ENCODE data around the gene FBXW8. TPM values are rescaled to one million over a fixed set of nuclear protein-coding genes. Genes with fewer than 3 reads are reported as not detected.

FBXW8 gene
- total RNA-seq, 5 donors from 2014 or later (not counting 1 experiment from before 2014, with no cell fraction given) = 10.7 to 17.9 (median 13.0) TPM

GRCh38 chr12:117069101-117069797 is 158.5 kb downstream of the FBXW8 start:
- no peak overlapping the region for H3K4me3 ChIP-seq (ENCODE audit: control insufficient read depth in 1 of 2, extremely low read depth in 1 of 2, low read length in 1 of 2)
- H3K9me3 ChIP-seq = no peaks in the 10 kb centered on the region
- CTCF ChIA-PET = interaction anchor here in 1 of 2 donors (0.7 kb wide), 2 partner anchors 41 to 332 kb away, joined by 3 read pairs; no protein-coding TSS in a partner anchor
- H3K4me1 ChIP-seq (ENCODE audit: control insufficient read depth in 1 of 2, extremely low read depth in 1 of 2, insufficient read depth in 2 of 2, low read length in 2 of 2) = peaks cover 3 to 23% of the 10 kb centered on the region in 2 experiments
- Mint-ChIP-seq H3K9me3 (no peaks in the 10 kb centered on the region), H3K36me3 (peaks cover 3% of the 10 kb centered on the region), H3K27ac (no peak overlapping the region), H3K27me3 (no peaks in the 10 kb centered on the region), H3K4me1 (peaks cover 14 to 17% (median 15%) of the 10 kb centered on the region in 3 donors), H3K4me3 (no peak overlapping the region)
- no peak overlapping the region for H3K27ac ChIP-seq (ENCODE audit: low read length)
- WGBS (ENCODE audit: insufficient coverage) = 91% methylated on average over 13 of the region's 17 CpGs
- POLR2A ChIA-PET = no interaction called here
- no peaks in the 10 kb centered on the region for H3K36me3 ChIP-seq (ENCODE audit: control insufficient read depth in 2 of 2, extremely low read depth in 1 of 2, insufficient read depth in 1 of 2, low read length in 1 of 2)
- no peak for DNase-seq
- no peaks in the 10 kb centered on the region for H3K27me3 ChIP-seq (replicated peaks in 1 of 2; ENCODE audit: control insufficient read depth in 2 of 2, extremely low read depth in 1 of 2, insufficient read depth in 2 of 2, low read length in 1 of 2)
- no peak for ATAC-seq (replicated peaks in 1 of 4)

DNA sequence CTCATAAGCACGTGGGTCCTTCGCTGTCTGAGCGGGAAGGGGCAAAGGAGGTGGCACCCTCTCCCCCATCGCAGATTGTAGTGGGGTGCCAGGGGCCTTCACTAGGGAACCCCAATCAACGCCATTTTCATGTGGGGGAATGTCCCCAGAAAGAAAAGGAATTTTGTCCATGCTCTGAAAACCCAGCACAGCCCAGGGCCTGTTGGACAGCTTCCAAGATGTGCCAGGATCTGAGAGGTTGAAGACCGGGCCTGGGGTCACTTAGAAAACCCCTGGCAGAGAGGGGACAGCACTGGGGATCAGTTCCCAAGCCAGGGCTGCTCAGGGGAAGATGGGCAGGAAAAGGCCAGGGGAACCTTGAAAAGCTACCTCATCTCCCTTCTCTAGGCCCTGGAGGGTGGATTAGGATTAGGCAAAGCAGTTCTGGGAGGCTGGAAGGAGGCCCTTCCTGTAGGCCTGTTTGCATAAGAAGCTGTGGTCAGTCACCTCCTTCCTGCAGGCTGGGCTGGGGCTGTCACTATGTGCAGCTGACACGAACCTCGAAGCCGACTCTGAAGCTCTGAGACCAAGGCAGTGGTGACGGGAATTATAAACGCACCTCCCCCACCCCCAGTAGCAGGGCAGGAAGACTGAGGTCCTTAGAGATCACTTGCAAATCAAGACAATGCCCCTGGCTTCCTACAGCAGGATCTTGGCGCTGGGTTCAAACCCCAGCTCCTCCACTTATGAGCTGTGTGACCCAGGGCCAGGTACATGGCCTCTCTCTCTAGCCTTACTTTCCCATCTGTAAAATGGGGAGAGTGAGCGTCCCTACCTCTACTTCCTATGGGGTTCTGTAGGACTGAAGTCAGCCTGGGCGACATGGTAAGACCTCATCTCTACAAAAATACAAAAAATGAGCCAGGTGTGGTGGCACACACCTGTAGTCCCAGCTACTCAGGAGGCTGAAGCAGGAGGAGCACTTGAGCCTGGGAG is 159.5 kb downstream of the FBXW8 start:
- CTCF ChIA-PET = interaction anchor here in 1 of 2 donors (0.7 kb wide), 1 partner anchor 50 kb away, joined by 3 read pairs; no protein-coding TSS in a partner anchor
- DNase-seq = no peak
- ATAC-seq (replicated peaks in 1 of 4) = no peak
- H3K27me3 ChIP-seq (replicated peaks in 1 of 2; ENCODE audit: control insufficient read depth in 2 of 2, extremely low read depth in 1 of 2, insufficient read depth in 2 of 2, low read length in 1 of 2) = no peaks in the 10 kb centered on the region
- H3K36me3 Mint-ChIP-seq = peaks cover 3% of the 10 kb centered on the region
- peaks cover 5 to 8% (median 6%) of the 10 kb centered on the region in 3 donors for H3K4me1 Mint-ChIP-seq
- H3K9me3 ChIP-seq = no peaks in the 10 kb centered on the region
- WGBS (ENCODE audit: insufficient coverage) = 69% methylated on average over 8 of the region's 14 CpGs
- H3K4me3 ChIP-seq (ENCODE audit: control insufficient read depth in 1 of 2, extremely low read depth in 1 of 2, low read length in 1 of 2) = no peak overlapping the region
- no peak overlapping the region for H3K4me3 Mint-ChIP-seq
- H3K27me3 Mint-ChIP-seq = no peaks in the 10 kb centered on the region
- no peaks in the 10 kb centered on the region for H3K9me3 Mint-ChIP-seq
- no peak overlapping the region for H3K27ac ChIP-seq (ENCODE audit: low read length)
- H3K27ac Mint-ChIP-seq = no peak overlapping the region
- peaks cover 3 to 13% of the 10 kb centered on the region in 2 experiments for H3K4me1 ChIP-seq (ENCODE audit: control insufficient read depth in 1 of 2, extremely low read depth in 1 of 2, insufficient read depth in 2 of 2, low read length in 2 of 2)
- H3K36me3 ChIP-seq (ENCODE audit: control insufficient read depth in 2 of 2, extremely low read depth in 1 of 2, insufficient read depth in 1 of 2, low read length in 1 of 2) = no peaks in the 10 kb centered on the region
- POLR2A ChIA-PET = no interaction called here

DNA sequence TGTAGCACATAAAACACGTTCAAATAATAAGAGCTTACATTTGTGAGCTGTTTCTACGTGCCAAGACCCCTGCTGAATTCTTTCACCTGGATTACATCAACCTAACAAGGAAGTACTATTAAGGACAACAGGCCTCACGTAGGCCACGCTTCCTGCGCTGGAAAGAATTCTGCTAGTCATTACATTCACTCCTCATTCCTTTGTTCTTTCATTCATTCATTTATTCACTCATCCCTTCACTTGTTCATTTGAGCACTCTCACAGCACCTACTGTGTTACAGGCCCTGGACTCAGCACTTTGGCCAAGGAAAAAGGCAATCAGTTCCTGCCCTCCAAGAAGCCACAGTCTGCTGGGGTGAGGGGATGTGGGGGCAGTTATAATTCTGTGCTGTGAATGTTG is 160.3 kb downstream of the FBXW8 start:
- ATAC-seq (replicated peaks in 1 of 4) = no peak
- Histone ChIP-seq H3K27me3 (replicated peaks in 1 of 2; ENCODE audit: control insufficient read depth in 2 of 2, extremely low read depth in 1 of 2, insufficient read depth in 2 of 2, low read length in 1 of 2) (no peaks in the 10 kb centered on the region), H3K4me3 (ENCODE audit: control insufficient read depth in 1 of 2, extremely low read depth in 1 of 2, low read length in 1 of 2) (no peak overlapping the region), H3K9me3 (no peaks in the 10 kb centered on the region), H3K4me1 (ENCODE audit: control insufficient read depth in 1 of 2, extremely low read depth in 1 of 2, insufficient read depth in 2 of 2, low read length in 2 of 2) (peaks cover 0 to 8% of the 10 kb centered on the region in 2 experiments), H3K36me3 (ENCODE audit: control insufficient read depth in 2 of 2, extremely low read depth in 1 of 2, insufficient read depth in 1 of 2, low read length in 1 of 2) (no peaks in the 10 kb centered on the region), H3K27ac (ENCODE audit: low read length) (no peak overlapping the region)
- ChIA-PET POLR2A (no interaction called here), CTCF (interaction anchor here in 1 of 2 donors (0.7 kb wide), 1 partner anchor 49 kb away, joined by 3 read pairs; no protein-coding TSS in a partner anchor)
- Mint-ChIP-seq H3K36me3 (peaks cover 3% of the 10 kb centered on the region), H3K4me1 (no peaks in the 10 kb centered on the region), H3K27me3 (no peaks in the 10 kb centered on the region), H3K27ac (no peak overlapping the region), H3K4me3 (no peak overlapping the region), H3K9me3 (no peaks in the 10 kb centered on the region)
- DNase-seq = no peak
- 97% methylated on average over 5 of the region's 5 CpGs for WGBS (ENCODE audit: insufficient coverage)

GRCh38 chr12:117072106-117072505 is 161.4 kb downstream of the FBXW8 start:
- ChIA-PET POLR2A (no interaction called here), CTCF (interaction anchor here in 1 of 2 donors (0.5 kb wide), 1 partner anchor 772 kb away, joined by 3 read pairs; no protein-coding TSS in a partner anchor)
- no peaks in the 10 kb centered on the region for H3K9me3 ChIP-seq
- DNase-seq (no peak), ATAC-seq (replicated peaks in 1 of 4) (no peak)
- no peak overlapping the region for H3K27ac ChIP-seq (ENCODE audit: low read length)
- 94% methylated on average over 4 of the region's 5 CpGs for WGBS (ENCODE audit: insufficient coverage)
- Mint-ChIP-seq H3K9me3 (no peaks in the 10 kb centered on the region), H3K36me3 (peaks cover 3% of the 10 kb centered on the region), H3K27ac (no peak overlapping the region), H3K4me1 (peaks cover 5 to 6% (median 5%) of the 10 kb centered on the region in 3 donors), H3K27me3 (no peaks in the 10 kb centered on the region), H3K4me3 (no peak overlapping the region)
- no peak overlapping the region for H3K4me3 ChIP-seq (ENCODE audit: control insufficient read depth in 1 of 2, extremely low read depth in 1 of 2, low read length in 1 of 2)
- peaks cover 2 to 14% of the 10 kb centered on the region in 2 experiments for H3K4me1 ChIP-seq (ENCODE audit: control insufficient read depth in 1 of 2, extremely low read depth in 1 of 2, insufficient read depth in 2 of 2, low read length in 2 of 2)
- H3K36me3 ChIP-seq (ENCODE audit: control insufficient read depth in 2 of 2, extremely low read depth in 1 of 2, insufficient read depth in 1 of 2, low read length in 1 of 2) = no peaks in the 10 kb centered on the region
- H3K27me3 ChIP-seq (replicated peaks in 1 of 2; ENCODE audit: control insufficient read depth in 2 of 2, extremely low read depth in 1 of 2, insufficient read depth in 2 of 2, low read length in 1 of 2) = no peaks in the 10 kb centered on the region

GRCh38 chr12:117072736-117073490 is 162.2 kb downstream of the FBXW8 start:
- ChIA-PET POLR2A (no interaction called here), CTCF (no interaction called here)
- DNase-seq (no peak), ATAC-seq (replicated peaks in 1 of 4) (no peak)
- Histone ChIP-seq H3K4me3 (ENCODE audit: control insufficient read depth in 1 of 2, extremely low read depth in 1 of 2, low read length in 1 of 2) (no peak overlapping the region), H3K4me1 (ENCODE audit: control insufficient read depth in 1 of 2, extremely low read depth in 1 of 2, insufficient read depth in 2 of 2, low read length in 2 of 2) (peaks cover 2 to 14% of the 10 kb centered on the region in 2 experiments), H3K9me3 (no peaks in the 10 kb centered on the region), H3K27me3 (replicated peaks in 1 of 2; ENCODE audit: control insufficient read depth in 2 of 2, extremely low read depth in 1 of 2, insufficient read depth in 2 of 2, low read length in 1 of 2) (no peaks in the 10 kb centered on the region), H3K27ac (ENCODE audit: low read length) (no peak overlapping the region), H3K36me3 (ENCODE audit: control insufficient read depth in 2 of 2, extremely low read depth in 1 of 2, insufficient read depth in 1 of 2, low read length in 1 of 2) (no peaks in the 10 kb centered on the region)
- peaks cover 3% of the 10 kb centered on the region for H3K36me3 Mint-ChIP-seq
- no peak overlapping the region for H3K4me3 Mint-ChIP-seq
- no peak overlapping the region for H3K27ac Mint-ChIP-seq
- WGBS (ENCODE audit: insufficient coverage) = 90% methylated on average over 8 of the region's 10 CpGs
- H3K27me3 Mint-ChIP-seq = no peaks in the 10 kb centered on the region
- H3K9me3 Mint-ChIP-seq = no peaks in the 10 kb centered on the region
- peaks cover 6 to 8% (median 7%) of the 10 kb centered on the region in 3 donors for H3K4me1 Mint-ChIP-seq

- POLR2A ChIA-PET = no interaction called here
- peaks cover 2 to 14% of the 10 kb centered on the region in 2 experiments for H3K4me1 ChIP-seq (ENCODE audit: control insufficient read depth in 1 of 2, extremely low read depth in 1 of 2, insufficient read depth in 2 of 2, low read length in 2 of 2)
- Mint-ChIP-seq H3K4me3 (no peak overlapping the region), H3K9me3 (no peaks in the 10 kb centered on the region), H3K4me1 (peaks cover 6 to 8% (median 7%) of the 10 kb centered on the region in 3 donors), H3K36me3 (peaks cover 3% of the 10 kb centered on the region), H3K27ac (no peak overlapping the region), H3K27me3 (no peaks in the 10 kb centered on the region)
- 100% methylated on average over 1 of the region's 5 CpGs for WGBS (ENCODE audit: insufficient coverage)
- no peak overlapping the region for H3K4me3 ChIP-seq (ENCODE audit: control insufficient read depth in 1 of 2, extremely low read depth in 1 of 2, low read length in 1 of 2)
- no peaks in the 10 kb centered on the region for H3K27me3 ChIP-seq (replicated peaks in 1 of 2; ENCODE audit: control insufficient read depth in 2 of 2, extremely low read depth in 1 of 2, insufficient read depth in 2 of 2, low read length in 1 of 2)
- no peak for DNase-seq
- H3K27ac ChIP-seq (ENCODE audit: low read length) = no peak overlapping the region
- ATAC-seq (replicated peaks in 1 of 4) = no peak
- no peaks in the 10 kb centered on the region for H3K36me3 ChIP-seq (ENCODE audit: control insufficient read depth in 2 of 2, extremely low read depth in 1 of 2, insufficient read depth in 1 of 2, low read length in 1 of 2)
- CTCF ChIA-PET = no interaction called here
- H3K9me3 ChIP-seq = no peaks in the 10 kb centered on the region
These were observed 162.9 kb downstream of the FBXW8 start for GRCh38 chr12:117073611-117074010.

All from T-cell (primary cell).